ENCODE results near the gene NEAT1.

GRCh38 chr11:65493367-65494176, 71.0 kb downstream of the NEAT1 start:
- TF ChIP-seq CTCF (IDR thresholded peaks at IDR 0.05 in 4 of 5, conservative IDR thresholded peaks at IDR 0.05 in 1 of 5) (no peak), POLR2A (IDR thresholded peaks at IDR 0.05) (peak in 1 of 2 donors; percentile 83)

Data from gastrocnemius medialis (tissue), 4 donors.